Measurements from ENCODE around the gene SEPTIN6. TPM values are rescaled to one million over a fixed set of nuclear protein-coding genes. Genes with fewer than 3 reads are reported as not detected.

SEPTIN6 gene
- total RNA-seq (290 TPM), polyA plus RNA-seq (100 to 1,000 TPM; 144 to 201 (median 191) TPM)

DNA sequence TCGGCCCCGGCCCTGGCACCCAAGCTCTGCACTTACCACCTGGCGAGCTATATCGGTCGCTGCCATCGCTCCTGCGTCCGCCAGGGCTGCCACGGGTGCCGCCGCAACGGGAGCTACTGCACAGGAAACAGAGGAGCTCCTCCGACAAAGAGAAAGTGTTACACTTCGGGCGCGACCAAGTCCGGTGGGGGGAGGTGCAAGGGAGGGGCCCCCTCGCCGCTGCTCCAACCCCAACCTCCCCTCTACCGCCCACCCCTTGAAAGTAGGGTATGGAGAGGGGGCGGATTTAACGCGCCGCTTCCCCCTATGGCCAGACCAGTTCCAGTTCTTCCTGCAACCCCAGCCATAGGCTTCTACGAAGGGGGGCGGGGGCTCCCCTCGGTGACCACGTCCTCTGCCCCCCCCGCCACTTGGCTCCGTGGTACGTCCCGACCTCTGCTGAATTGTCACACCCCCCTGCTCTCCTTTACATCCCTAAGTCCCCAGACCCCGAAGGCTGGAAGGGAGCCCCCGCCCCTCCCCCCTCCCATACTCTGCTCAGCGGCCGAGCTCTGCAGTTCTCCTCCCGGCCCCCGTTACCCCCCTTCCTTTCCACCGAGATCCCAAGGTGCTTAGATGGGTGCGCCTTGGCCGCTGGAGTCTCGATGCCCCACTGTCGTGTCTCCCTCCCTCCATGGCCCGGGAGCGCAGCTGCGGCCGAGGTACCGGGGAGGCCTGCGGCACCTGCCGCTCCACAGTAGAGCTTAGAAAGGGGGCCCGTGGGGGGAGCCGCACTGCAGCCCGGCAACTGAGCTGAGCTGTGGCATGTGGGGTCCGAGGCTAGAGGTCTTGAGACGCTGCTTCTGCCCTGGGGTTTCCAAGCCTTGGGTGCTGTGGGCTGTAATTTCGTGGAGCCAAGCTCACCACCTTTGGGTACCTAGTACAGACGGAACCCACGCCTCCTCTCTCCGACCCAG, at the start of gene SEPTIN6:
TSS of gene SEPTIN6 (minus strand) at position 129 of the 956 bp plus-strand sequence. CDS start at position 66, 63 bp downstream.
- Mint-ChIP-seq H3K9me3 (no peaks in the 10 kb centered on the region), H3K4me3 (peak within 1 kb of the TSS; percentile 92 to 100 (median 98)), H3K36me3 (peaks cover 3% of the 10 kb centered on the region), H3K4me1 (peaks cover 6 to 50% (median 14%) of the 10 kb centered on the region in 4 donors), H3K27me3 (peaks cover 7% of the 10 kb centered on the region), H3K27ac (peak within 1 kb of the TSS; percentile 98)
- H3K4me3 ChIP-seq (ENCODE audit: low read depth, low read length): peak within 1 kb of the TSS; percentile 94
- DNase-seq (peak; percentile 80 to 95 (median 93)), ATAC-seq (ENCODE audit: low read depth in 2 of 2) (peak; percentile 61 to 67)
- peaks cover 13% of the 10 kb centered on the region for H3K4me1 ChIP-seq (ENCODE audit: control insufficient read depth, insufficient read depth, low read length, poor library complexity, severe bottlenecking)
- H3K9me3 ChIP-seq (ENCODE audit: control insufficient read depth in 2 of 2, low read length in 2 of 2): no peaks in the 10 kb centered on the region
- H3K36me3 ChIP-seq (ENCODE audit: control insufficient read depth, insufficient read depth, low read length): no peaks in the 10 kb centered on the region
- H3K27ac ChIP-seq (ENCODE audit: insufficient read depth, low read length, poor library complexity, severe bottlenecking): peak within 1 kb of the TSS; percentile 97
- H3K27me3 ChIP-seq (ENCODE audit: control insufficient read depth, insufficient read depth, low read length): no peaks in the 10 kb centered on the region

DNA sequence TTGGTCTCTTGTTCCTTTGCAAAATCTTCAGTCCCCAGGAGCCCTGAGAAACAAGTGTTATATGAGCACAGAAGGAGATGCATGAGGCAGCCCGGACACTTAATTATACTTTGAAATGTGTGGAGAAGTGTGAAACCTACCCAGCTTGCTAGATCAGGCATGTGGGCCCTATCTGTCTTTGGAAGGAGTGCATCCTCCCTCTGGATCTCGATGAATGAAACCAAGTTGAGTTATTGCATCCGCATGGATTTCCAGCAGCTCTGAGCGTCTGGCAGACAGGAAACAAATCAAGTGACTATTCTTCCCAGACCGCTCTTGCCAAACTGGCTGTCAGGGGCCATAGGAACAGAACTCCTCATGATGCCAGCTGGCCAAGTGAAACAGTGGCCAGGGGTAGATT, 45.8 kb upstream of the SEPTIN6 start:
- Mint-ChIP-seq H3K4me3 (no peak overlapping the region), H3K36me3 (no peaks in the 10 kb centered on the region)

DNA sequence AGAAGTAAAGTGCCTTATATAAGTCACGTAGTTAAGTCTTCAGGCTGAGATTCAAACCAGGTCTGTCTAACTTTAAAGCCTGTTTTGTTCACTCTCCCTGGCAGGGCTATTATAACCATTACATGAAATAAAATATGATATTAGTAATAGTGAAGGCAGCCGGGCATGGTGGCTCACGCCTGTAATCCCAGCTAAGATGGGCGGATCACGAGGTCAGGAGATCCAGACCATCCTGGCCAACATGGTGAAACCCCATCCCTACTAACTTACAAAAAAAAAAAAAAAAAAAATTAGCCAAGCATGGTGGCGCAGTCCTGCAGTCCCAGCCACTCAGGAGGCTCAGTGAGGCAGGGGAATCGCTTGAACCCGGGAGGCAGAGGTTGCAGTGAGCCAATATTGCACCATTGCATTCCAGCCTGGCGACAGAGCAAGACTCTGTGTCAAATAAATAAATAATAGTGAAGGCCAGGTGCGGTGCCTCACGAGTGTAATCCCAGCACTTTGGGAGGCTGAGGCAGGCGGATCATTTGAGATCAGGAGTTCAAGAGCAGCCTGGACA, 43.3 kb upstream of the SEPTIN6 start:
- Histone ChIP-seq H3K9me3 (ENCODE audit: control insufficient read depth in 2 of 2, low read length in 2 of 2) (no peaks in the 10 kb centered on the region), H3K27ac (ENCODE audit: insufficient read depth, low read length, poor library complexity, severe bottlenecking) (no peak overlapping the region), H3K36me3 (ENCODE audit: control insufficient read depth, insufficient read depth, low read length) (no peaks in the 10 kb centered on the region), H3K4me1 (ENCODE audit: control insufficient read depth, insufficient read depth, low read length, poor library complexity, severe bottlenecking) (no peaks in the 10 kb centered on the region), H3K27me3 (ENCODE audit: control insufficient read depth, insufficient read depth, low read length) (no peaks in the 10 kb centered on the region), H3K4me3 (ENCODE audit: low read depth, low read length) (no peak overlapping the region)
- Mint-ChIP-seq H3K9me3 (peaks cover 0 to 1% (median 0%) of the 10 kb centered on the region in 7 donors), H3K27me3 (peaks cover 4% of the 10 kb centered on the region), H3K4me1 (peaks cover 0 to 2% (median 0%) of the 10 kb centered on the region in 4 donors), H3K4me3 (no peak overlapping the region), H3K27ac (no peak overlapping the region), H3K36me3 (no peaks in the 10 kb centered on the region)
- no peak for ATAC-seq (ENCODE audit: low read depth in 2 of 2)
- DNase-seq: no peak

More for the DNA sequence above, 45.8 kb upstream of the SEPTIN6 start:
- no peak overlapping the region for H3K4me3 ChIP-seq (ENCODE audit: low read depth, low read length)
- H3K36me3 ChIP-seq (ENCODE audit: control insufficient read depth, insufficient read depth, low read length): no peaks in the 10 kb centered on the region
- H3K9me3 ChIP-seq (ENCODE audit: control insufficient read depth in 2 of 2, low read length in 2 of 2): no peaks in the 10 kb centered on the region
- no peaks in the 10 kb centered on the region for H3K27me3 ChIP-seq (ENCODE audit: control insufficient read depth, insufficient read depth, low read length)
- ATAC-seq (ENCODE audit: low read depth in 2 of 2) (no peak), DNase-seq (no peak)
- Mint-ChIP-seq H3K27me3 (peaks cover 4% of the 10 kb centered on the region), H3K27ac (no peak overlapping the region), H3K4me1 (peaks cover 0 to 2% (median 0%) of the 10 kb centered on the region in 4 donors), H3K9me3 (no peaks in the 10 kb centered on the region)
- H3K27ac ChIP-seq (ENCODE audit: insufficient read depth, low read length, poor library complexity, severe bottlenecking): no peak overlapping the region
- H3K4me1 ChIP-seq (ENCODE audit: control insufficient read depth, insufficient read depth, low read length, poor library complexity, severe bottlenecking): no peaks in the 10 kb centered on the region

DNA sequence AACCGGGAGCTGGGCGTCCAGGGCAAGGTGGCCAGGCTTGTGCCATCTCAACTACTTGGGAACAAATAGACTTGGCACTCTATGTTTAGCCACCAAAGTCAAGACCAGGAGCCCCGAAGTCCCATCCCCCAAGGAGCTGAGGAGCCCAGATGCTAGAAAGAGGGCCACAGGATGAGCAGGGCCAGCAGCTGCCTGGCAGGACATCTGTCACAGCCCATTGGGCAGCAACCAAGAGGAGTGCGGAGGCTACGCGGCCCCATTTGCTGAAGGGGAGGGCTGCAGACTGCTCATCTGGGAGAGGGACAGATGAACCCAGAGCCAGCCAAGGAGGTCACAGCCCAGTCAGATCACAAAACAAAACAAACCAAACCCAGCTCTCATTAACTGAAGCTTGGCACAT, 42.5 kb upstream of the SEPTIN6 start:
- Mint-ChIP-seq H3K4me3 (no peak overlapping the region), H3K4me1 (peaks cover 0 to 2% (median 0%) of the 10 kb centered on the region in 4 donors), H3K27ac (peak overlapping the region in 1 of 3 donors; percentile 32), H3K27me3 (peaks cover 4% of the 10 kb centered on the region), H3K36me3 (no peaks in the 10 kb centered on the region), H3K9me3 (peaks cover 0 to 1% (median 0%) of the 10 kb centered on the region in 7 donors)
- H3K9me3 ChIP-seq (ENCODE audit: control insufficient read depth in 2 of 2, low read length in 2 of 2): no peaks in the 10 kb centered on the region
- no peak overlapping the region for H3K4me3 ChIP-seq (ENCODE audit: low read depth, low read length)
- no peak for ATAC-seq (ENCODE audit: low read depth in 2 of 2)
- no peaks in the 10 kb centered on the region for H3K36me3 ChIP-seq (ENCODE audit: control insufficient read depth, insufficient read depth, low read length)
- H3K27ac ChIP-seq (ENCODE audit: insufficient read depth, low read length, poor library complexity, severe bottlenecking): no peak overlapping the region
- no peak for DNase-seq
- H3K27me3 ChIP-seq (ENCODE audit: control insufficient read depth, insufficient read depth, low read length): no peaks in the 10 kb centered on the region
- H3K4me1 ChIP-seq (ENCODE audit: control insufficient read depth, insufficient read depth, low read length, poor library complexity, severe bottlenecking): no peaks in the 10 kb centered on the region

DNA sequence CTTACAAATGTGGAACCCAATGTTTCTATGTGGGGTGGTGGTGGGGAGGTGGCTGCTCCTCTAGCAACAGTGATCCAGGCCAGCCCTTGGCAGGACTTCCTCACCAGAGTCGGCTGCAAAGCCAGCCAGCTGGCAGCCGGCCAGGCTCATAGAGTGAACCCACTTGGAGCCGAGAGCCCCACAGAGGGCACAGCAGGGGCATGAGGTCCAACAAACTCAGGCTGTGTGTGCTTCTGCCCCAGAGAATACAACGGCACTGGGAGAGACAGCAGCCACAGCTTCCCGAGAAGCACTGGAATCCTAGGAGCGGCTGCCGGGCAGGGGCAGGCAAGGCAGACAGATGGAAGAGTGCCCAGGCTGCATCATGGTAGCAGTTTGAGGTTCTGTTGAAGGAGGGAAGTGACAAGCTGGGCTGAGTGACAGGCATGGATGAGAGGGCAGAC, 42.0 kb upstream of the SEPTIN6 start:
- H3K36me3 ChIP-seq (ENCODE audit: control insufficient read depth, insufficient read depth, low read length): no peaks in the 10 kb centered on the region
- H3K4me3 ChIP-seq (ENCODE audit: low read depth, low read length): no peak overlapping the region
- Mint-ChIP-seq H3K9me3 (peaks cover 0 to 1% (median 0%) of the 10 kb centered on the region in 7 donors), H3K36me3 (no peaks in the 10 kb centered on the region), H3K4me1 (peaks cover 0 to 2% (median under 1%) of the 10 kb centered on the region in 4 donors), H3K4me3 (no peak overlapping the region), H3K27me3 (peaks cover 4% of the 10 kb centered on the region), H3K27ac (peak overlapping the region in 1 of 3 donors; percentile 32)
- no peaks in the 10 kb centered on the region for H3K4me1 ChIP-seq (ENCODE audit: control insufficient read depth, insufficient read depth, low read length, poor library complexity, severe bottlenecking)
- no peaks in the 10 kb centered on the region for H3K27me3 ChIP-seq (ENCODE audit: control insufficient read depth, insufficient read depth, low read length)
- ATAC-seq (ENCODE audit: low read depth in 2 of 2) (no peak), DNase-seq (no peak)
- H3K9me3 ChIP-seq (ENCODE audit: control insufficient read depth in 2 of 2, low read length in 2 of 2): no peaks in the 10 kb centered on the region
- no peak overlapping the region for H3K27ac ChIP-seq (ENCODE audit: insufficient read depth, low read length, poor library complexity, severe bottlenecking)

DNA sequence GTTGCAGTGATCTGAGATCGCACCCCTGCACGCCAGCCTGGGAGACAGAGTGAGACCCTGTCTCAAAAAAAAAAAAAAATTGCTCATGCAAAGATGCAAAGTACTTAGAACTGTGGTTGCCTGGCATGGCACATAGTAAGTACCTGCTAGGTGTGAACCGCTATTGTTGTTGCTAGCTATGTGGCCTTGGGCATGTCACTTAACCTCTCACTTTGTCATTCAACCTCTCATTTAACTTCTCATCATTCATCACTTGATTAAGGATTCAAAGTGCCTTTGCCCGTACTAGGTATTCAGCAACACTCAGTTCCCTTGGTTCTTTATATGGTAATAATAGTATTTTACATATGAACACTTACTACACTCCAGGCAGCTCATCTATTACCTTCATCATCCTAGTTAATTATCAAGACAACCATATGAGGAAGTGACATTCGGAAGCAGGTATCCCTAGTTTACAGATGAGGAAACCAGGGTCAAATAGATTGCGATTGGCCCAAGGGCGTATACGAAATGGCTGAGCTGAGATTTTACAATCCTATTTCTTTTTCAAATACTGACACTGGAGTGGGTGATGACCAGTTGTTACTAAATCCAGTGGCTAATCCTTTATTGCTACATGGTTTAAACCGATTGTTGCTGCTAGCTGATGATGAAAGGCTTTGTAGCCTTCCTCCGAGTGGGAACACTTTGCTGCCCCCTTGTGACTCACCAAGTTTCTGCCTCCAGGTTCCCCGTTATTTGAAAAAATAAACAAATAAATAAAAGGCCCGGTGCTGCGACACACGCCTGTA, 36.6 kb upstream of the SEPTIN6 start:
- Mint-ChIP-seq H3K9me3 (peaks cover 0 to 1% (median 0%) of the 10 kb centered on the region in 7 donors), H3K27ac (no peak overlapping the region), H3K36me3 (no peaks in the 10 kb centered on the region), H3K4me1 (peaks cover 3 to 13% (median 6%) of the 10 kb centered on the region in 4 donors), H3K4me3 (no peak overlapping the region), H3K27me3 (no peaks in the 10 kb centered on the region)
- Histone ChIP-seq H3K9me3 (ENCODE audit: control insufficient read depth in 2 of 2, low read length in 2 of 2) (no peaks in the 10 kb centered on the region), H3K4me1 (ENCODE audit: control insufficient read depth, insufficient read depth, low read length, poor library complexity, severe bottlenecking) (peaks cover 5% of the 10 kb centered on the region), H3K27ac (ENCODE audit: insufficient read depth, low read length, poor library complexity, severe bottlenecking) (no peak overlapping the region), H3K4me3 (ENCODE audit: low read depth, low read length) (no peak overlapping the region), H3K36me3 (ENCODE audit: control insufficient read depth, insufficient read depth, low read length) (no peaks in the 10 kb centered on the region), H3K27me3 (ENCODE audit: control insufficient read depth, insufficient read depth, low read length) (no peaks in the 10 kb centered on the region)
- DNase-seq (peak; percentile 46 to 78 (median 75)), ATAC-seq (ENCODE audit: low read depth in 2 of 2) (peak; percentile 37 to 56)

DNA sequence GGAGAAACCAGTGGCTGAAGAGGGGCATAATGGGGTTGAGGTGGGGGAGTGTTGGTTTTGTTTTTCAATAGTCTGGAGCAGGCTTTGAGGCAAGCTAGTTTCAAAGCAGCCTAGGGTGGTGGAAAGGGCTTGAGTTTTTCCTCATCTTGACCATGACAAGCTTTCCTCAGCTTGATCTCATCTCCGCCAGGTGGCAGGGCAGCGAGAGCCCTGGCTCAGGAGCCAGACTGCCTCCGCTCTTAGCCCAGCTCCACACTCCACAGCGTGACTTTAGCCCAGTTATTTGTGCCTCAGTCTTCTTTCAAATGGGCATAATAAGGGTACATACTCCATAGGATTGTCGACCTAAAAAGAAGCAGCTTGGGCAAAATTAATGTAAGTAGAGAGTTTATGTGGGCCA, 35.5 kb upstream of the SEPTIN6 start:
- no peaks in the 10 kb centered on the region for H3K9me3 ChIP-seq (ENCODE audit: control insufficient read depth in 2 of 2, low read length in 2 of 2)
- Mint-ChIP-seq H3K4me3 (no peak overlapping the region), H3K27me3 (no peaks in the 10 kb centered on the region), H3K36me3 (no peaks in the 10 kb centered on the region), H3K9me3 (peaks cover 0 to 1% (median 0%) of the 10 kb centered on the region in 7 donors), H3K4me1 (peaks cover 3 to 13% (median 6%) of the 10 kb centered on the region in 4 donors), H3K27ac (no peak overlapping the region)
- H3K4me3 ChIP-seq (ENCODE audit: low read depth, low read length): no peak overlapping the region
- no peaks in the 10 kb centered on the region for H3K36me3 ChIP-seq (ENCODE audit: control insufficient read depth, insufficient read depth, low read length)
- no peak overlapping the region for H3K27ac ChIP-seq (ENCODE audit: insufficient read depth, low read length, poor library complexity, severe bottlenecking)
- DNase-seq (no peak), ATAC-seq (ENCODE audit: low read depth in 2 of 2) (no peak)
- H3K27me3 ChIP-seq (ENCODE audit: control insufficient read depth, insufficient read depth, low read length): no peaks in the 10 kb centered on the region
- H3K4me1 ChIP-seq (ENCODE audit: control insufficient read depth, insufficient read depth, low read length, poor library complexity, severe bottlenecking): peaks cover 5% of the 10 kb centered on the region
